HK-2 (cell line): Measurements from ENCODE around the gene HLA-DPA1.
"Not testable (repeated sequence)": the region's sequence is repeated elsewhere in the genome, so short reads cannot be mapped to it uniquely, and the experiment has no call there.

Experiments used
- DNase-seq: peaks from one replicate; pipeline ENCODE4 v3.0.0-alpha.2; 2018; ENCODE audit not compliant: unreplicated experiment

HLA-DPA1 gene

GRCh38 chr6:33064723-33065122, 8.7 kb downstream of the HLA-DPA1 start:
- DNase-seq, result no peak

- DNase-seq, result not testable (repeated sequence)
Measured at GRCh38 chr6:33063435-33063834, 10.0 kb downstream of the HLA-DPA1 start.

GRCh38 chr6:33061987-33062386, 11.5 kb downstream of the HLA-DPA1 start:
- DNase-seq, result no peak

- DNase-seq, result no peak
Measured at GRCh38 chr6:33057222-33058150, 16.0 kb downstream of the HLA-DPA1 start.

DNA sequence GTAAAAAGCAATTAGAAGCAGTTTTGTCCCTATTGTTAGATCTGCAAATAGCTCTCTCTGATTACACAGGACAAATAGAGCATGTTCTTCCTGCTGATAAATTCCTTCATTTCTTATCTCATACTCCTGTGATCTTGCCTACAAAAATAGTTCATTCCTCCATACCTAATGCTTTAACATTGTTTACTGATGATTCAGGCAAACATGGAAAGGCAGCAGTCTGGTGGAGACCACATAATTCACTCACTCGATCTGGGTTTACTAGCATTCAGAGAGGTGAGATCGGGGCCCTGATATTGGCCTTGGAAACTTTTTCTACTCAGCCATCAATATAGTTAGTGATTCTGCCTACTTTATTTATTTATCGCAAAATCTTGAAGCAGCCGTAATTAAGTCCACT, 20.2 kb downstream of the HLA-DPA1 start:
- no peak for DNase-seq

- no peak for DNase-seq
Measured at GRCh38 chr6:33052627-33053026, 20.8 kb downstream of the HLA-DPA1 start.

GRCh38 chr6:33050014-33050810, 23.2 kb downstream of the HLA-DPA1 start:
- DNase-seq, result no peak

- DNase-seq, result no peak
Measured at GRCh38 chr6:33049323-33050013, 24.0 kb downstream of the HLA-DPA1 start.

DNA sequence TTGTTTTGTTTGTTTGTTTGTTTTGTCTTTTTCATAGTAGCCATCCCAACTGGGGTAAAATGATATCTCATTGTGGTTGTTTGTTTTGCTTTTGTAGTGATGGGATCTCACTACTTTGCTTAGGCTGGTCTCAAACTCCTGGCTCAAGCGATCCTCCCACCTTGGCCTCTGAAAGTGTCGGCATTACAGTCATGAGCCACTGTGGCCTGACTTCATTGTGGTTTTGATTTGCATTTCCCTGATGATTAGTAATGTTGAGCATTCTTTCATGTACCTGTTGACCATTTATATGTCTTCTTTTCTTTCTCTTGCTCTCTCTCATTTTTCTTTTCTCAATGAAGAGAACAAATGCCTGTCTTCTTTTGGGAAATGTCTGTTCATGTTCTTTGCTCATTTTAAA, 33.3 kb downstream of the HLA-DPA1 start:
- no peak for DNase-seq

DNA sequence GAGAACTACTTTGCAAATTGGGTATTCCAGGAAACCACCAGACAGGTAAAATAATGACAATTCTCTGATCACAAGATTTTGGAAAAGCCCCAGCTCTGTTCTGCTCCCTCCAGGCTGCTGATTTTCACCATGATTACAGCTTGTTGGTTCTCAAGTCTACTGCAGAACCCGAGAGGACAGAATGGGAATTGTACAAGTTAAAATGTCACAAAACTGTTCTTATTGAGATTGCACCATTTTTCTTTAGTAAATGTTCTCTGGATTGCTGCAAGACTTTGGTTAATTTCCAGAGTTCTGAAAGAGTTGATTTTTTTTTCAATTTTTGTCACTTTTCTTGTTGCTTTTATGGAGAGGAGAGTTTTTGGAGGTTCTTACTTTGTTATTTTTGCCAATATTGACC, 36.9 kb downstream of the HLA-DPA1 start:
- DNase-seq, result no peak

DNA sequence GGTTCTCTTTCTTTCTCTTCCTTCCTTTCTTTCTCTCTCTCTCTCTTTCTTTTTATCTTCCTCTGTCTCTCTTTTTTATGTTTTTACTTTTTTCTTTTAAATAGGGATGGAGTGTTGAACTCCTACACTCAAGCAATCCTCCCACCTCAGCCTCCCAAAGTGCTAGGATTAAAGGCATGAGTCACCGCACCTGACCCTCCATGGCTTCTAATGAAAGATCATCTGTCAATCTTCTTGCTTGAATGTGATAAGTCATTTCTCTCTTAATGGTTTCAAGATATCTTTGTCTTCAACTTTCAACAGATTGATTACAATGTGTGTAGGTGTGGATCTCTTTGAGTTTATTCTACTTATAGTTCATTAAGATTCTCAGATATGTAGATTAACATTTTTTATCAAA, 38.9 kb downstream of the HLA-DPA1 start:
- DNase-seq, result no peak

DNA sequence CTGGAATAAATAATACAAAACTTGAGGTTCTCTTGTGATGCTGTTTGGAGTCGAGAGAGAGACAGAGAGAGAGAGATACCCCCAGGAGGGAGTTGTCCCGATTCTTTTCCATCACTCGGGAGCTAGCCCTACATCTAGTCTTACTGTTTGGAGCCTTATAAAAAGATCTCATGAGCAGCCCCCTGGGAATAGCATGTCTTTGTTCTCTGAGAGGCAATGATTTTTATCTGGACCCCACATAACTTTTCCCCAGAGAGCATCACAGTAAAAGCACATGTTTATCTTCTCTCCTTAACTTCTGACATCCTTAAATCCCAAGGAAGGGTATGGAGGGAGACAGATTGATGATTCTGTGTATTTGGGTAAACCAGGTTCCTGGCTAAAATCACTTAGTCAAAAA, 43.2 kb downstream of the HLA-DPA1 start:
- no peak for DNase-seq

DNA sequence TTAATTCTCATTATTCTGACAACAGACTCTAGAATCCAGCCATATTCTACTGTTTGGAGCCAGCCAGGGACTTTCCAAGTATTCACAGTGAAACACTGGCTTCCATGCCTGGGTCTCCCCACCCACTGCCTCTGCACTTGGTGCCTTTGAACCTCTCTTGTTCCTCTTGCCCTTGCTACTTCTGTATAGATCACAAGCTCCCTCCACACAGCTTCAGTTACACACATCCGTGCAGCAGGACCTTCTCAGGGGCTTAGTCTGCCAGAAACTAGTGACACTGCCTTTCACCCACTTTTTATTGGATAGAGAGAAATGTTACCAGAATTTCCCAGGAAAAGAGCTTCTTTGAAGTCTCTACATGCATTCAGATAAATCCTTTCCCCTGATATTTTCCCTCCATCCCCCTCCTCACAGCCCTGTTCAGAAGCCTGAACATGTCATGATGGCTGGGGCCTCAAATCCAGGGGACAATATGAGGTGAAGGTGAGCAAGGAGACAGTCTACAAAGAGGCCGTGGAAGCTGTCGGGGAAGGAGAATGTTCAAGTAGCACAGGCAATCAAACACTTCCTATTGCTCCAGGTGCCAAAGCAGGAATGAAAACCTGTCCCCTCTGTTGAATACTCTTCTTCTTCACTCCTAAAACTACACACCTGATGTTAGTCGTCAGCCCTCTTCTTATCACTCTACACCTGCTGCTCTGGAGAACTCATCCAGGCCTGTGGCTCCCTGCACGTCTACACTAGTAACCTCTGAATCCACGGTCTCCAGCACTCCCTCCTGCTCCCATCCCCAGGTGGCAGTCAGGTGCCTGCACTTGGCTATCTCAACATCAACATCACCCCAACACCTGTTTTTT, 43.9 kb downstream of the HLA-DPA1 start:
- no peak for DNase-seq

- DNase-seq, result no peak
Measured at GRCh38 chr6:33028220-33028849, 45.1 kb downstream of the HLA-DPA1 start.

GRCh38 chr6:33024521-33024920, 48.9 kb downstream of the HLA-DPA1 start:
- DNase-seq, result no peak

GRCh38 chr6:33023536-33023935, 49.9 kb downstream of the HLA-DPA1 start:
- DNase-seq, result no peak

DNA sequence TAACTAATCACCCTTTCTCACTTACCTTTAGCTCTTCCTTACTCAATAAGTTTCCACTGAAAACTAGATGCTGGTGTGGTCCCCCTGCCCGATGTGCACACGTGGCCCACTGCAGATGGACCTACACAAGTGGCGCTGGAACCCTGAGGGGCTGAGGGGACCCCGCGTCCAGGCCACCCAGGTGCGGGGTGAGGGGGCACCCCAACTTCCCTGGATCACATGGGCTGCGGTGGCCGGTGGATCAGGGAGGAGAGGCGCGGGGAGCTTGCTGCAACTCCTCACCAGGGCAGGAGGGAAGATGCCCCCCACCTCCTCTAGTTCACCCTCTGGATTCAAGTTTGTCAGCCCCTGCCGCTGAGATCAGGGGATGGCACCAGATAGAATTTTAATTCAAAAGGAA, 51.5 kb downstream of the HLA-DPA1 start:
- DNase-seq, result no peak

GRCh38 chr6:33019372-33019771, 54.1 kb downstream of the HLA-DPA1 start:
- no peak for DNase-seq

- DNase-seq, result no peak
Measured at GRCh38 chr6:33018904-33019303, 54.5 kb downstream of the HLA-DPA1 start.

- DNase-seq, result no peak
Measured at GRCh38 chr6:33018418-33018817, 55.0 kb downstream of the HLA-DPA1 start.
